K562 (cell line): ENCODE data around the gene C19orf18. TPM values are rescaled to one million over a fixed set of nuclear protein-coding genes. Genes with fewer than 3 reads are reported as not detected.

Experiments used
- ATAC-seq: fragments of 200-7000 bp; cut with Tn5 transposase; 3 replicates; pipeline ENCODE4 v1.9.1; 2020; ENCODE audit warnings: moderate library complexity
- BruUV-seq: library from RNA; stranded (reverse); fragments of 400-500 nt; replicated peaks from 2 replicates; lab custom pipeline; 2021; lab: Mats Ljungman, UMichigan
- CTCF ChIA-PET: fragments of 300-600 bp; formaldehyde crosslinking; extraction: SDS; loops from one replicate; lab custom pipeline; 2021; ENCODE audit warnings: low intra/inter-chr PET ratio; lab: Yijun Ruan, JAX
- POLR2A ChIA-PET: fragments of 300-600, 350-650 bp; sonication (Branson Sonifier 250); formaldehyde crosslinking; extraction: SDS; loops from one replicate; lab custom pipeline; 2021; ENCODE audit warnings: antibody characterized with exemption, inconsistent platforms; lab: Yijun Ruan, JAX
- DNase-seq, 4 experiments: peaks; one replicate each; pipeline versions ENCODE4 v3.0.0 to v3.0.0-alpha.2; 2011 to 2018; ENCODE audit warnings: low spot score in 3 of 4, mixed read lengths in 3 of 4; ENCODE audit errors: extremely low read depth in 1 of 4
- FAIRE-seq: peaks from 2 replicates; lab custom pipeline; 2011; peaks lifted over from hg19 to GRCh38; lab: Jason Lieb, UNC
- H2AFZ ChIP-seq: 2 replicates; pipeline ENCODE4 v1.6.0; 2011; ENCODE audit warnings: low read depth, low read length, control low read depth, inconsistent platforms
- H3K27ac ChIP-seq: fragments of 200-600 bp; 3 replicates; pipeline ENCODE4 v1.8.0; 2011; ENCODE audit warnings: low read depth, mild to moderate bottlenecking, control low read depth, inconsistent platforms, low read length, moderate library complexity, mixed read lengths; ENCODE audit errors: extremely low read depth
- H3K27me3 ChIP-seq, 2 experiments: fragments of 300-600 bp in 1 of 2; 2 replicates in 1 of 2; 3 replicates in 1 of 2; pipeline versions ENCODE4 v1.6.0 to v1.8.0; 2011; ENCODE audit warnings: inconsistent platforms in 2 of 2, low read length in 2 of 2, mild to moderate bottlenecking in 1 of 2, mixed read lengths in 1 of 2, moderate library complexity in 1 of 2; ENCODE audit not compliant: control insufficient read depth in 2 of 2, insufficient read depth in 2 of 2
- H3K36me3 ChIP-seq: fragments of 300-600 bp; 3 replicates; pipeline ENCODE4 v1.8.0; 2011; ENCODE audit warnings: mild to moderate bottlenecking, low read length, inconsistent platforms; ENCODE audit not compliant: control insufficient read depth, insufficient read depth
- H3K4me1 ChIP-seq, 2 experiments: fragments of 200-600 bp in 1 of 2; replicated peaks in 1 of 2; 2 replicates in 1 of 2; 3 replicates in 1 of 2; pipeline versions ENCODE4 v1.5.1 to v1.8.0; 2011; ENCODE audit warnings: inconsistent platforms in 2 of 2, low read length in 2 of 2, mild to moderate bottlenecking in 1 of 2, mixed read lengths in 1 of 2, moderate library complexity in 1 of 2; ENCODE audit not compliant: control insufficient read depth in 2 of 2, insufficient read depth in 2 of 2
- H3K4me2 ChIP-seq: 2 replicates; pipeline ENCODE4 v1.6.1; 2011; ENCODE audit warnings: low read length, control low read depth, inconsistent platforms, mixed read lengths; ENCODE audit not compliant: insufficient read depth
- H3K4me3 ChIP-seq: fragments of 200-600 bp; sonication (generic), shearing (Covaris generic); 2 replicates; pipeline ENCODE4 v1.5.1; 2016; ENCODE audit warnings: control low read depth, inconsistent platforms
- H3K79me2 ChIP-seq: fragments of 200-600 bp; 3 replicates; pipeline ENCODE4 v1.8.0; 2011; ENCODE audit warnings: low read length, inconsistent platforms; ENCODE audit not compliant: control insufficient read depth, insufficient read depth
- H3K9ac ChIP-seq, 2 experiments: 2 replicates each; pipeline versions ENCODE4 v1.6.0 to v1.6.1; 2011; ENCODE audit warnings: low read depth in 2 of 2, low read length in 2 of 2, control low read depth in 1 of 2, inconsistent platforms in 1 of 2, mild to moderate bottlenecking in 1 of 2, mixed read lengths in 1 of 2; ENCODE audit not compliant: insufficient read depth in 1 of 2
- H3K9me1 ChIP-seq: one replicate; pipeline ENCODE4 v1.6.0; 2011; ENCODE audit warnings: inconsistent platforms, mild to moderate bottlenecking, low read length, moderate library complexity; ENCODE audit not compliant: control insufficient read depth, insufficient read depth
- H3K9me3 ChIP-seq: replicated peaks from 2 replicates; pipeline ENCODE4 v1.5.1; 2011; ENCODE audit warnings: low read depth, low read length, inconsistent platforms; ENCODE audit not compliant: control insufficient read depth, insufficient read depth
- H4K20me1 ChIP-seq: replicated peaks from 2 replicates; pipeline ENCODE4 v1.6.1; 2011; ENCODE audit warnings: low read length, inconsistent platforms, mixed read lengths; ENCODE audit not compliant: control insufficient read depth, insufficient read depth
- DMBX1 ChIP-seq: fragments of 250-450 bp; sonication (Bioruptor Pico); IDR thresholded peaks from 2 replicates; pipeline ENCODE4 v1.8.0; 2022; ENCODE audit warnings: inconsistent platforms, mild to moderate bottlenecking, moderate library complexity, borderline replicate concordance
- HMG20A ChIP-seq: fragments of 450-650 bp; formaldehyde crosslinking; conservative IDR thresholded peaks from 2 replicates; pipeline ENCODE4 v1.4.0; 2020; ENCODE audit warnings: mild to moderate bottlenecking, mixed read lengths
- MECOM ChIP-seq: fragments of 250-450 bp; sonication (Bioruptor Pico); IDR thresholded peaks from 2 replicates; pipeline ENCODE4 v1.8.0; 2022; ENCODE audit warnings: inconsistent platforms
- NFYB ChIP-seq: IDR thresholded peaks from 2 replicates; pipeline ENCODE4 v1.6.1; 2011; ENCODE audit warnings: mild to moderate bottlenecking, moderate library complexity; ENCODE audit not compliant: insufficient read length; ENCODE audit errors: extremely low read depth
- OTX1 ChIP-seq: fragments of 450-650 bp; formaldehyde crosslinking; IDR thresholded peaks from 2 replicates; pipeline ENCODE4 v1.4.0; 2022; ENCODE audit warnings: mild to moderate bottlenecking
- SMAD3 ChIP-seq: fragments of 450-650 bp; formaldehyde crosslinking; conservative IDR thresholded peaks from 2 replicates; pipeline ENCODE4 v1.4.0; 2020; ENCODE audit warnings: mild to moderate bottlenecking
- TARDBP ChIP-seq: fragments of 450-650 bp; IDR thresholded peaks from 2 replicates; pipeline ENCODE4 v1.6.1; 2016
- WGBS: fragments of 100-300 bp; shearing (Covaris generic); methylation state at CpG from one replicate; pipeline ENCODE4 v1.1.6; 2016; ENCODE audit warnings: low coverage, mixed read lengths; ENCODE audit not compliant: insufficient coverage; ENCODE audit errors: missing lambda C conversion rate; 5-methylcytosine and 5-hydroxymethylcytosine counted together
- in situ Hi-C: fragments of 300-500 bp; cut with MboI; formaldehyde crosslinking; loops from 4 replicates; pipeline ENCODE4 v1.15.0; 2018; ENCODE audit warnings: inconsistent platforms, mixed read lengths
- intact Hi-C: fragments of 100-400 bp; cut with micrococcal nuclease; formaldehyde crosslinking; loops from 2 replicates; pipeline ENCODE4 v1.14.2; 2022
- polyA plus RNA-seq, 8 experiments: library from polyadenylated mRNA; depleted of rRNA in 4 of 8; stranded (reverse) in 5 of 8; unstranded in 3 of 8; fragments of >200 nt; fragmentation: Nextera tagmentation in 2 of 8; fragmentation: Illumina TruSeq in 1 of 8; extraction: Ambion mirVana in 2 of 8; extraction: Trizol in 1 of 8; gene quantifications; 2 replicates each; pipeline versions ENCODE4 v1.2.1 to v1.2.3, GENCODE V29; 2011 to 2014; ENCODE audit warnings: inconsistent platforms in 1 of 8, missing spikeins in 1 of 8
- total RNA-seq, 7 experiments: library from RNA; depleted of rRNA in 6 of 7; stranded (reverse); fragments of >200 nt in 6 of 7; fragmentation: Illumina TruSeq in 2 of 7; extraction: Trizol in 2 of 7; gene quantifications; 2 replicates each; pipeline versions ENCODE4 v1.2.1 to v1.2.3, GENCODE V29; 2011 to 2021; ENCODE audit warnings: low replicate concordance in 1 of 7
- TF ChIP-seq, protein P1 (sequence below): sonication (generic); formaldehyde crosslinking; IDR thresholded peaks from 2 replicates; pipeline ENCODE4 v1.8.1; 2023; ENCODE audit warnings: mild to moderate bottlenecking, missing genetic modification reagents, moderate library complexity
- TF ChIP-seq, protein P2 (sequence below): fragments of 450-650 bp; formaldehyde crosslinking; IDR thresholded peaks from 2 replicates; pipeline ENCODE4 v1.4.0; 2020; ENCODE audit warnings: mild to moderate bottlenecking
- TF ChIP-seq, protein P3 (sequence below): fragments of 250-450 bp; sonication (Bioruptor Pico); IDR thresholded peaks from 2 replicates; pipeline ENCODE4 v1.5.0; 2021
- TF ChIP-seq, protein P4 (sequence below): fragments of 250-450 bp; sonication (Bioruptor Pico); IDR thresholded peaks from 2 replicates; pipeline ENCODE4 v1.5.0; 2020; ENCODE audit warnings: mild to moderate bottlenecking, borderline replicate concordance
- TF ChIP-seq, protein P5 (sequence below): fragments of 250-450 bp; sonication (Bioruptor Pico); IDR thresholded peaks from 2 replicates; pipeline ENCODE4 v1.8.0; 2022; ENCODE audit warnings: moderate library complexity, mild to moderate bottlenecking, inconsistent platforms
- TF ChIP-seq, protein P6 (sequence below): fragments of 250-450 bp; sonication (Bioruptor Pico); IDR thresholded peaks from 2 replicates; pipeline ENCODE4 v1.4.0; 2020; ENCODE audit warnings: mild to moderate bottlenecking, moderate library complexity, borderline replicate concordance

Gene C19orf18
- total and polyA plus RNA-seq, 9 of the 15 experiments (the other 6 are each of a cell fraction or from before 2014, with no cell fraction given) = not detected

DNA sequence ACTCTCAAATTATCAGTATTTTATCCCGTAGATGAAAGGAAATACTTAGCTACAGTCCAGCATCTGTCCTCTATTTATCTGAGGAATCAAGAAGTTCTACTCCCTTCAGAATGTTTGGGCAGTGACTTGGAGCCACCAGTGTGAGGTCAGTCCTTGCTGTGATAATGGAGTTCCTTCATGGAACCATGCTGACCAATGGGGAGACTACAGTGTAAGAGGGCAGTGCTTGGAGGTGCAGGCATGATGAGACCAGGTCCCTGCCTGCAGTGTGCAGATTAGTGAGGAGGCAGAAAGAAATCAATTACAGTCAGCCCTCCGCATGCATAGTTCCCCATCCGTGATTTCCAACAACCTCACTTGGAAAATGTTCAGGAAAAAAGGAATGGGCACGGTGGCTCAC, at the start of gene C19orf18 (continued):
- TF ChIP-seq, protein P1, sequence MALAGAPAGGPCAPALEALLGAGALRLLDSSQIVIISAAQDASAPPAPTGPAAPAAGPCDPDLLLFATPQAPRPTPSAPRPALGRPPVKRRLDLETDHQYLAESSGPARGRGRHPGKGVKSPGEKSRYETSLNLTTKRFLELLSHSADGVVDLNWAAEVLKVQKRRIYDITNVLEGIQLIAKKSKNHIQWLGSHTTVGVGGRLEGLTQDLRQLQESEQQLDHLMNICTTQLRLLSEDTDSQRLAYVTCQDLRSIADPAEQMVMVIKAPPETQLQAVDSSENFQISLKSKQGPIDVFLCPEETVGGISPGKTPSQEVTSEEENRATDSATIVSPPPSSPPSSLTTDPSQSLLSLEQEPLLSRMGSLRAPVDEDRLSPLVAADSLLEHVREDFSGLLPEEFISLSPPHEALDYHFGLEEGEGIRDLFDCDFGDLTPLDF = no peak

DNA sequence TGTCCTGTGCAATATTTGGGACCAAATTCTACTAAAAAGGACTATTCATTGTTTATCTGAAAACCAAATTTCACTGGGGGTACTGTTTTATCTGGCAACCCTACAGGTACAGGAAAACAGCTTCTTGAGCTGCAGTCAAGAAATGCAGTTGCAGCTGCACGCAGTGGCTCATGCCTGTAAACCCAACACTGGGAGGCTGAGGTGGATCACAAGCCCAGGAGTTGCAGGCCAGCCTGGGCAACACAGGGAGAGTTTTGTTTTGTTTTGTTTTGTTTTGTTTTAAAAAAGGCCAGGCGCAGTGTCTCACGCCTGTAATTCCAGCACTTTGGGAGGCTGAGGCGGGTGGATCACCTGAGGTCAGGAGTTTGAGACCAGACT, 47.9 kb upstream of the C19orf18 start:
- Histone ChIP-seq H3K36me3 (no peaks in the 10 kb centered on the region), H3K27me3 (no peaks in the 10 kb centered on the region), H2AFZ (no peak overlapping the region), H3K27ac (no peak overlapping the region), H3K9me1 (no peaks in the 10 kb centered on the region), H3K79me2 (no peaks in the 10 kb centered on the region), H3K9ac (no peak overlapping the region), H3K4me3 (no peak overlapping the region), H3K4me1 (no peaks in the 10 kb centered on the region), H3K4me2 (no peak overlapping the region), H4K20me1 (no peaks in the 10 kb centered on the region), H3K9me3 (no peaks in the 10 kb centered on the region; the same call in 1 of the 2 replicates)
- ChIA-PET CTCF (no interaction called here), POLR2A (no interaction called here)
- WGBS = 0% methylated on average over 4 of the region's 4 CpGs
- in situ Hi-C loops (loop anchor here (10.0 kb wide), 1 partner anchor 133 kb away; the partner anchor contains the start of gene ZNF329), intact Hi-C loops (no loop called here)
- FAIRE-seq = no peak
- BruUV-seq = no TSS peak
- no peak for DNase-seq
- ATAC-seq = no peak
- TF ChIP-seq MECOM (CRISPR knock-in tag) (no peak), TARDBP (no peak), SMAD3 (CRISPR knock-in tag) (no peak), NFYB (no peak), HMG20A (CRISPR knock-in tag) (no peak), OTX1 (CRISPR knock-in tag) (no peak), DMBX1 (CRISPR knock-in tag) (no peak)
- TF ChIP-seq, protein P2, sequence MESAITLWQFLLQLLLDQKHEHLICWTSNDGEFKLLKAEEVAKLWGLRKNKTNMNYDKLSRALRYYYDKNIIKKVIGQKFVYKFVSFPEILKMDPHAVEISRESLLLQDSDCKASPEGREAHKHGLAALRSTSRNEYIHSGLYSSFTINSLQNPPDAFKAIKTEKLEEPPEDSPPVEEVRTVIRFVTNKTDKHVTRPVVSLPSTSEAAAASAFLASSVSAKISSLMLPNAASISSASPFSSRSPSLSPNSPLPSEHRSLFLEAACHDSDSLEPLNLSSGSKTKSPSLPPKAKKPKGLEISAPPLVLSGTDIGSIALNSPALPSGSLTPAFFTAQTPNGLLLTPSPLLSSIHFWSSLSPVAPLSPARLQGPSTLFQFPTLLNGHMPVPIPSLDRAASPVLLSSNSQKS (CRISPR knock-in tag) = no peak
- TF ChIP-seq, protein P3, sequence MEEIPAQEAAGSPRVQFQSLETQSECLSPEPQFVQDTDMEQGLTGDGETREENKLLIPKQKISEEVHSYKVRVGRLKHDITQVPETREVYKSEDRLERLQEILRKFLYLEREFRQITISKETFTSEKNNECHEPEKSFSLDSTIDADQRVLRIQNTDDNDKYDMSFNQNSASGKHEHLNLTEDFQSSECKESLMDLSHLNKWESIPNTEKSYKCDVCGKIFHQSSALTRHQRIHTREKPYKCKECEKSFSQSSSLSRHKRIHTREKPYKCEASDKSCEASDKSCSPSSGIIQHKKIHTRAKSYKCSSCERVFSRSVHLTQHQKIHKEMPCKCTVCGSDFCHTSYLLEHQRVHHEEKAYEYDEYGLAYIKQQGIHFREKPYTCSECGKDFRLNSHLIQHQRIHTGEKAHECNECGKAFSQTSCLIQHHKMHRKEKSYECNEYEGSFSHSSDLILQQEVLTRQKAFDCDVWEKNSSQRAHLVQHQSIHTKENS (CRISPR knock-in tag) = no peak
- TF ChIP-seq, protein P4, sequence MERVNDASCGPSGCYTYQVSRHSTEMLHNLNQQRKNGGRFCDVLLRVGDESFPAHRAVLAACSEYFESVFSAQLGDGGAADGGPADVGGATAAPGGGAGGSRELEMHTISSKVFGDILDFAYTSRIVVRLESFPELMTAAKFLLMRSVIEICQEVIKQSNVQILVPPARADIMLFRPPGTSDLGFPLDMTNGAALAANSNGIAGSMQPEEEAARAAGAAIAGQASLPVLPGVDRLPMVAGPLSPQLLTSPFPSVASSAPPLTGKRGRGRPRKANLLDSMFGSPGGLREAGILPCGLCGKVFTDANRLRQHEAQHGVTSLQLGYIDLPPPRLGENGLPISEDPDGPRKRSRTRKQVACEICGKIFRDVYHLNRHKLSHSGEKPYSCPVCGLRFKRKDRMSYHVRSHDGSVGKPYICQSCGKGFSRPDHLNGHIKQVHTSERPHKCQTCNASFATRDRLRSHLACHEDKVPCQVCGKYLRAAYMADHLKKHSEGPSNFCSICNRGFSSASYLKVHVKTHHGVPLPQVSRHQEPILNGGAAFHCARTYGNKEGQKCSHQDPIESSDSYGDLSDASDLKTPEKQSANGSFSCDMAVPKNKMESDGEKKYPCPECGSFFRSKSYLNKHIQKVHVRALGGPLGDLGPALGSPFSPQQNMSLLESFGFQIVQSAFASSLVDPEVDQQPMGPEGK = no peak
- TF ChIP-seq, protein P5, sequence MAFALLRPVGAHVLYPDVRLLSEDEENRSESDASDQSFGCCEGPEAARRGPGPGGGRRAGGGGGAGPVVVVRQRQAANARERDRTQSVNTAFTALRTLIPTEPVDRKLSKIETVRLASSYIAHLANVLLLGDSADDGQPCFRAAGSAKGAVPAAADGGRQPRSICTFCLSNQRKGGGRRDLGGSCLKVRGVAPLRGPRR (CRISPR knock-in tag) = no peak
- TF ChIP-seq, protein P6, sequence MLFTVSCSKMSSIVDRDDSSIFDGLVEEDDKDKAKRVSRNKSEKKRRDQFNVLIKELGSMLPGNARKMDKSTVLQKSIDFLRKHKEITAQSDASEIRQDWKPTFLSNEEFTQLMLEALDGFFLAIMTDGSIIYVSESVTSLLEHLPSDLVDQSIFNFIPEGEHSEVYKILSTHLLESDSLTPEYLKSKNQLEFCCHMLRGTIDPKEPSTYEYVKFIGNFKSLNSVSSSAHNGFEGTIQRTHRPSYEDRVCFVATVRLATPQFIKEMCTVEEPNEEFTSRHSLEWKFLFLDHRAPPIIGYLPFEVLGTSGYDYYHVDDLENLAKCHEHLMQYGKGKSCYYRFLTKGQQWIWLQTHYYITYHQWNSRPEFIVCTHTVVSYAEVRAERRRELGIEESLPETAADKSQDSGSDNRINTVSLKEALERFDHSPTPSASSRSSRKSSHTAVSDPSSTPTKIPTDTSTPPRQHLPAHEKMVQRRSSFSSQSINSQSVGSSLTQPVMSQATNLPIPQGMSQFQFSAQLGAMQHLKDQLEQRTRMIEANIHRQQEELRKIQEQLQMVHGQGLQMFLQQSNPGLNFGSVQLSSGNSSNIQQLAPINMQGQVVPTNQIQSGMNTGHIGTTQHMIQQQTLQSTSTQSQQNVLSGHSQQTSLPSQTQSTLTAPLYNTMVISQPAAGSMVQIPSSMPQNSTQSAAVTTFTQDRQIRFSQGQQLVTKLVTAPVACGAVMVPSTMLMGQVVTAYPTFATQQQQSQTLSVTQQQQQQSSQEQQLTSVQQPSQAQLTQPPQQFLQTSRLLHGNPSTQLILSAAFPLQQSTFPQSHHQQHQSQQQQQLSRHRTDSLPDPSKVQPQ = no peak
